ENCODE data around the gene APOB.

The APOB gene

DNA sequence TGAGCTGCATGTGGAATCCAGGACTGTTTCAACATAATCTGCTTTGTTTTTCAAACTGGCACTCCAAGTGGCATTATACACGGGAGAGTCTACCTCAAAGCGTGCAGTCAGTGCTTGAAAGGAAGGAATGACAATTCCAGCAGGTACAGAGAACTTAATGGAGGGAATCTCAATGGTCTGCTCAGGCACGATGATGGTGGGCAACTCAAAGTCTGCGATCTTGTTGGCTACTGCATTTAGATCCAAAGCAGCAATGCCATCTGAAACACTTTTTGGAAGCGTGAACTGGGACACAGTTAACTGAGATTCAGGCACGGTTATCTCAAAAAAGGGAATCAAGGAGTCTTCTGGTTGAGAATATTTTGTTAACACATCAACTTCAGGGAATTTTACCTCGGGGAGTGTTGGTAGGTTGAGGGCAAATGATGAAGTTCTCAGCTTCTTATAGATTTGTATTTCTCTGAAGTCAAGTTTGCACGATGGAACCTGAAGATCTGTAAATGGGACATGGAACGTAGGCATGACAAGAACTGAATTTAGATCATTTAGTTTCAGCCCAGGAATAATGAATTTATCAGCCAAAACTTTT is 38.7 kb downstream of the APOB start:
- no peak for DNase-seq (ENCODE audit: low read depth in 2 of 2, low spot score in 1 of 2)

DNA sequence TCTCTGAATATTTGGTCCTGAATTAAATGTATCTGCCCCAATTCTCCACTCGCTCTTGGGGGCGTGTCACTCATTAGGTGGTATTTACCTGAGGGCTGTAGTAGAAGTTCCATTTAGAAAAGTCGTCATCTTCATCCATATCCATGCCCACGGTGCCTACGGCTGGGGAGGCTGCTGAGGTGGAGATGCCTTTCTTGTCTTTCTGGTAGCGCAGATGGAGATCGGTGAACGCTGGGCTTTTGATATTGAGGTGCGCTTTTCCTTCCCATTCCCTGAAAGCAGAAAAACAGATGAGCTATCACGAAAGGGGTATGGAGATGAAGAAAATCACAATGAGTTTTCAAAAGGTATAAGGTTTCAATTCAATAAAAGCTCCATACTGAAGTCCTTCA is 39.7 kb downstream of the APOB start:
- no peak for DNase-seq (ENCODE audit: low read depth in 2 of 2, low spot score in 1 of 2)

GRCh38 chr2:21003572-21004180 is 40.2 kb downstream of the APOB start:
- no peak for DNase-seq (ENCODE audit: low read depth in 2 of 2, low spot score in 1 of 2)

GRCh38 chr2:21002814-21003192 is 41.1 kb downstream of the APOB start:
- no peak for DNase-seq (ENCODE audit: low read depth in 2 of 2, low spot score in 1 of 2)

DNA sequence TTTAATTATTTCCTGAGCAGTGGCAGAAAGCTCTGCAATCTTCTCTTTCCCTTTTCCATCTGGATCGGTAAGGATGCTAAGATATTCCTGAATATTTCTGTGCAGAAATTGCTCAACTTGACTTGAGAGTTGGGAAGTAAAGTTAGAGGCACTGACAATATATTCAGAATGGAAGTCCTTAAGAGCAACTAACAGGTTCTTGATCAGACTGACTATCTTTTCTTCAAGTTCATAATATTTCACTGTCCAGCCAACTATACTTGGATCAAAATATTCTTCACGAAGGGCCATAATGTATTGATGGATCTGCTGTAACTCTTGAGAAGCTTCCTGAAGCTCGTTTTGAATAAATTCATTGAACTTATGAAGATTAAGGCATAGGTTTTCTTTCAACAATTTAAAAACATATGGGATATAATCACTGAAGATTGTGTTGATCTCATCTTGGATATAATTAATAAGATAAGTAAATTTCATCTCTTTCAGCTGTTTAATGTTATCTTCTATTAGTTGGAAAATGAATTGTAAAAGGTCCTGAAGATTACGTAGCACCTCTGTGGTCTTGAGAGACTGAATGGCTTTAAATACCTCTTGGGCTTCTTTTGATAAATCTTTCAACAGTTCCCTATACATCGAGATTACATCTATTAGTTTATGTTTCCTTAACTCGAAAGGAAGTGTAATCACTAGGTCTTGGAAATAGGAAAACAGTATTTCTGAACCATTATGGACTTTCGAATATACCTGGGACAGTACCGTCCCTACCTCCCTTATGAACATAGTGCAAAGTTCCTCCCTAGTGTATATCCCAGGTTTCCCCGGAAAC is 41.7 kb downstream of the APOB start:
- DNase-seq (ENCODE audit: low read depth in 2 of 2, low spot score in 1 of 2), result no peak

- DNase-seq (ENCODE audit: low read depth in 2 of 2, low spot score in 1 of 2), result no peak
Observed at GRCh38 chr2:21001225-21001946, 42.5 kb downstream of the APOB start.

- no peak for DNase-seq (ENCODE audit: low read depth in 2 of 2, low spot score in 1 of 2)
Observed at GRCh38 chr2:20999906-21000645, 43.8 kb downstream of the APOB start.

DNA sequence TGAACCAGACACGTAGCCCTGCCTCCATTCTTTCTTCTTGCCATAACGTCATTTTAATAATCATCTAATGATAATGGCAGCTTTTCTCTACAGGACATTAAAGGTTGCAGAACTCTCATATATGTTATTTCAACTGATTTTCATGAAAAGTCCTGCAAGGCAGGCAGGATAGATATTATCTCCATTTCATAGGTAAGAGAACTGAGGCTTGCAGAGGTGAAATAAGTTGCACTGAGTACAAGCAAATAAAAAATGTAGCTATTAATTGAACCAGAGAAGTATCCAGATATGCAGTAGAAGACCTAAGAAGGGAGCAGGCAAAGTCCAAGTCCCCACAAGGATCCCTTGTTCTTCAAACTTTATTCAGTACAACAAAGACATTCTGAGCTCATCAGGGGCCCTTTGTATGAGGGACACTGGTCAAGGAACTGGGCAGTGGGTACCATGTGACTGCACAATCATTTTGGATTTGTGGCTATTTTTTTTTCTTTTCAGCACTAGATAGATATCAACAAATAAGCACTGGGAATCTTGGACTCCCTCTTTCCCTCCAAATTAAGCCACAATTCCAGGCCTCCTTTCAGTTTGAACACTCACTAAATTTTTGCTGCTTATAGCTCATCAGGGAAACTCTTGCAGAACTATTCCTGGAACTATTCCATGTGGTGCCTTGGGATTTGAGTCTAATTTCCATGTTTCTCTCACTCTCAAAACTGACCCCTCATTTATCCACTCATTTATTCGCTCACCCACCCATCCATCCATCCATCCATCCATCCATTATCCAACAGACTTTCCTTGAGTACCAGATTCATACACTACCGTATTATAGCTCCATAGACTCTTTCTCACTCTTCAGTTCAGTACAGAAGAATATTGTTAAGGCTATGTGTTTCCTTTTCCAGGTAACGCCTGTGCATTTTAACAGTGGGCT is 44.6 kb downstream of the APOB start:
- DNase-seq (ENCODE audit: low read depth in 2 of 2, low spot score in 1 of 2), result no peak

DNA sequence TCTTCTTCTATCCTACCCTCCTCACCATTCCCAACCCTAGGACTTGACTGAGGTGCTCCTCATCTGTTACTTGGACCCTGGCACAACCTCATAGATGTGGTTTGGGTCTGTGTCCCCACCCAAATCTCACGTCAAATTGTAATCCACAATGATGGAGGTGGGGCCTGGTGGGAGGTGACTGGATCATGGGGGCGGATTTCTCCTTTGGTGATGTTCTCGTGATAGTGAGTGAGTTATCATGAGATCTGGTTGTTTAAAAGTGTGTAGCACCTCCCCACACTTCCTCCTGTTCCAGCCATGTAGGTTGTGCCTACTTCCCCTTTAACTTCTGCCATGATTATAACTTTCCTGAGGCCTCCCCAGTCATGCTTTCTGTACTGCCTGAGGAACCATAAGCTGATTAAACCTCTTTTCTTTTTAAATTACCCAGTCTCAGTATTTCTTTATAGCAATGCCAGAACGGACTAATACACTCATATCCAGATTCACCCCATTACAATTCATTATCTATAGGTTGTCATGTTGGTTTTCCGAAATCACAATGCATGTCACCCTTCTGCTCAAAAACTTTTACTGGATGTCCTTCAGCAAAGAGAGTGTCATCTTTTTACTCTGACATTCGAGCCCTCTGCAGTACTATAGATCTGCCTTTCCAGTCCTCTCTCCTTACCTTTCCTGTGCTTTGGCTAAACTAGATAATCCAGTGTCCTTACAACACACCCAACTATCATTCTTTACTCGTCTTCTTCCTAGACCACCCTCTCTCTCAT is 45.7 kb downstream of the APOB start:
- no peak for DNase-seq (ENCODE audit: low read depth in 2 of 2, low spot score in 1 of 2)

DNA sequence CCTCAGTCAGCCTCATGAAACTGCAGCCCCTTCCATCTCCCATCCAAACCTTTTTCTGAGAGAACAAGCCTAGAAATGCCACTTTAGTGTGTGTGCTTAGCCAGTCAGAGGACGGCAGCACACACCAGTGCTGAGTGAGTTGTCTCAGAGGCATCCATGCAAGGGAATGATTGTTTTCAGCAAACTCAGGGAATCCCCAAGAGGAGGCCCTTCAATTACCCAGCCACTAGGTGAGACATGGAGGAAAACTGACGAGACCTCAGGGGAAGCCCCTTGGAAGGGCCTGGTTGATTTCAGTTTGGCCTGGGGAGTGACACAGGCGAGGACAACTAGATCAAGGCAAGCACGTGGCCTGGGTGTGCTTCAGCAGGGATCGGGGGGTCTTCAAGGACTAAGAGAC is 49.7 kb downstream of the APOB start:
- DNase-seq (ENCODE audit: low read depth in 2 of 2, low spot score in 1 of 2), result no peak

- no peak for DNase-seq (ENCODE audit: low read depth in 2 of 2, low spot score in 1 of 2)
Observed at GRCh38 chr2:20992201-20992711, 51.6 kb downstream of the APOB start.

DNA sequence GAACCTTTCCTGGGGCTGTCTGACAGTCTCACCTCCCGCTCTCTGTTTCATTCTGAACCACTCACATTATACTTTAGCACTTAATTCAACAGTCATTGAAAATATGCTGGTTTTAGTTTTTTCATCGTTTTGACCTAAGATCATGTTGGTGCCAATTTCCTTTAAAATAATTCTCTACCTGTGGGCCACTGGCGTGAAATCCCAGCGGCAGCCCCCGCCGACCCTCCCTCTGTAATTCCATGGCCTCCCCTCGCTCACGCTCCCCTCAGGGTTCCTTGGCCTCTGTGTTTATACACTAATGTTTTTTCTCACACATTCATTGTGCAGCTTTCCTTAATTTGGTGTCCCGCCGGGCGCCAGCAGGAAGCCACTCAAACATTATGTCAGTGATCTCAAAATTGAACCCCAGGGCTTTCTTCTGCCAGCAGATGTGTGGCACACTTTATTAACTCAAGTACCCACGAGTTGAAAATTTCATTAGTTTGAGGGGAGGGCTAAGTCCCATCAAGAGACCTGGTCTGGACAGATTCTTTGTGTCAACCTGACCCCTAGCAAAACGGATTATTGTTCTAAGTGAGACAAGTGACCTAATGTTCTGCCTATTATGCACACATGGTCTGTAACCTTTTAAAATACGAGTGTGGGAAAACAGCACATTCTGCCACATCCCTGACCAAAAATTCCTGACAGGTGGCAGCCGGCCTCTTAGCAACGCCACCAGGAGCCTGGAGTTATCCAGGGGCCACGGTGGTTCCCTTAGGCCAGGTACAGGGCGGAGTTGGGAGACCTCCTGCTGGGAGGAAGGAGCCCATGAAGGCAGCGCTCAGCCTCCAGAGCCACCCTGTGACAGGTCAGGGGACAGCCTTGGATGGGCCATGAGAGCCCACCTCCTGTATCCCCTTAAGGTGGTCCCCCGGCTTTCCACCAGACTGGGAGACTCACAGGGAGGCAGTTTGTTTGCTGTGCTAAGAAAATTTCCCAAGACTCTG is 53.1 kb downstream of the APOB start:
- DNase-seq (ENCODE audit: low read depth in 2 of 2, low spot score in 1 of 2), result no peak

- DNase-seq (ENCODE audit: low read depth in 2 of 2, low spot score in 1 of 2), result no peak
Observed at GRCh38 chr2:20989404-20989803, 54.5 kb downstream of the APOB start.

DNA sequence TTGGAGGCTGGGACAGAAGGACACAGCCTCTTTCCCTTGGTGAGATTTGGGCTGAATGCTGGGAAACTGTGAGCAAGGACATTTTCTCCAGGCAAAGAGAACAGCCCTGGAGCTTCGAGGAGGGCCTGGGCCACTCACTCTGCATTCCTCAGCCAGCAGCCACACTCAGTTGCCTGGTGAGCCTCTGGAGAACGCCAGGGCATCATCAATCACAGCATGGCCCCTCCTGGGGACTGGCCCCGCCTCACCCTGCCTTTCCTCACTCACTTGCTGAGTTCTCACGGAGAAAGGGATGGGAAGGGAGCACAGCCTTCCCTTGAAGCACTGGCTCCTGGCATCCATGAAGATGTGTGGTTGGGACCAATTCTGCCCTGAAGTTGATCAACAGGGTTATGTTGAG is 55.0 kb downstream of the APOB start:
- no peak for DNase-seq (ENCODE audit: low read depth in 2 of 2, low spot score in 1 of 2)

DNA sequence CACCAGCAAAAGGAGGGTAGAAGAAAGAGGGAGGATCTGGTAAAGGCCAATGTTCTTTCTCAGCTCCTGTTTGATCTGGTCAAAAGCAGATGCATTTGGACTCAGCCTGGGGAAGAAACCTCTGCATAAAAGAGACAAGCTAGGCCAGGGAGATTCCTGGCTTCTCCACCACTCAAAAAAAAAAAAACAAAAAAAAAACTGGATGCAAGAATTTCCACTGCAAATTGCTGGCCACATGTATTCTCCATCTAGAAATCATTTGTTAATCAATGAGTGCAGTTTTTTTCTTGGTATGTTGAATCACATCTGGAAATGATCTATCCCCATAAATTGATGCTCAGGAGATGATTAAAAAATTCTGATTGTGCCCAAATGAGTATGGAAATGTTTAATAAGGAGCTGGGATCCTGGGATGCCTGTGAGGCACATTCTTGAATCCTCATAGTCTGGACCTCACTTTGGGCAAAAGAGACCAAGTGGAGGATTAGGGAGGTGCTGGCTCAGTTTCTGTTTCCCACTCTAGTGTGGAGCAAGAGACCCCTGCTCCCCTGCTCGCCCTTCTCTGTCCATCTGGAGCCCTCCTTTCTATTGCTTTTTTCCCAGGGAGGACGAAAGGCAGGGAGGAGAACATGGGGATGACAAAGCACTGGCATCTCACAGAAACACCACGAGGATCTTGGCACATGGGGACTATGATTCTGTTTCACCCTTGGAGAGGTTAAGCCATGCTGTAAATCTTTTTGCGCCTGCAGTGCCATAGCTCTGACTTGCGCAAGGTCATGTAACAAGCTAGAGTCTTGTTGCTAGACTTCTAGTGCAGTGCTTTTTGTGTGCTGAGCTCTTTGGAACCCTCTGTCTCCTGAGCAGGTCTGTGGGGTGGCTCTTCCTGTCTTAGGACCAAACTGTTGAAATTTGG is 57.6 kb downstream of the APOB start:
- DNase-seq (ENCODE audit: low read depth in 2 of 2, low spot score in 1 of 2), result no peak

GRCh38 chr2:20985062-20985461 is 58.8 kb downstream of the APOB start:
- no peak for DNase-seq (ENCODE audit: low read depth in 2 of 2, low spot score in 1 of 2)

GRCh38 chr2:20984408-20984807 is 59.5 kb downstream of the APOB start:
- DNase-seq (ENCODE audit: low read depth in 2 of 2, low spot score in 1 of 2), result no peak

Data from stimulated activated CD8-positive, alpha-beta memory T cell treated with anti-CD3 and anti-CD28 coated beads, Interleukin-4, amount 100 ng/mL, for 1 hour (primary cell).